Effector memory CD4-positive, alpha-beta T cell (primary cell): Measurements from ENCODE around the gene PRUNE2.
"Not testable (repeated sequence)": the region's sequence is repeated elsewhere in the genome, so short reads cannot be mapped to it uniquely, and the experiment has no call there.

Experiments
- DNase-seq, 3 donors: peaks; one replicate each; pipeline ENCODE4 v3.0.0-alpha.2; 2020
- H3K27ac ChIP-seq: 2 replicates; pipeline ENCODE4 v1.7.0; 2013; ENCODE audit warnings: mild to moderate bottlenecking, low read length, moderate library complexity; ENCODE audit not compliant: insufficient read depth, poor library complexity, severe bottlenecking
- H3K27me3 ChIP-seq: replicated peaks from 2 replicates; pipeline ENCODE4 v1.7.0; 2013; ENCODE audit warnings: mild to moderate bottlenecking, low read length; ENCODE audit not compliant: insufficient read depth, control insufficient read depth, poor library complexity, severe bottlenecking
- H3K36me3 ChIP-seq: 2 replicates; pipeline ENCODE4 v1.7.0; 2013; ENCODE audit warnings: mild to moderate bottlenecking, low read length, moderate library complexity; ENCODE audit not compliant: control insufficient read depth, insufficient read depth
- H3K4me1 ChIP-seq: 2 replicates; pipeline ENCODE4 v1.7.0; 2013; ENCODE audit warnings: low read length, mild to moderate bottlenecking; ENCODE audit not compliant: control insufficient read depth, insufficient read depth, poor library complexity, severe bottlenecking
- H3K4me3 ChIP-seq: 2 replicates; pipeline ENCODE4 v1.7.0; 2013; ENCODE audit warnings: low read length, low read depth, mild to moderate bottlenecking; ENCODE audit not compliant: insufficient read depth, poor library complexity, severe bottlenecking
- H3K9me3 ChIP-seq: 2 replicates; pipeline ENCODE4 v1.7.0; 2013; ENCODE audit warnings: mild to moderate bottlenecking, low read length, moderate library complexity; ENCODE audit not compliant: control insufficient read depth

The PRUNE2 gene

GRCh38 chr9:76876098-76876497, 29.8 kb downstream of the PRUNE2 start:
- no peaks in the 10 kb centered on the region for H3K36me3 ChIP-seq

GRCh38 chr9:76873821-76874220, 32.1 kb downstream of the PRUNE2 start:
- Histone ChIP-seq H3K9me3 (no peaks in the 10 kb centered on the region), H3K27me3 (no peaks in the 10 kb centered on the region), H3K27ac (no peak overlapping the region), H3K4me1 (no peaks in the 10 kb centered on the region), H3K36me3 (no peaks in the 10 kb centered on the region), H3K4me3 (no peak overlapping the region)
- DNase-seq = no peak

More at GRCh38 chr9:76876098-76876497, 29.8 kb downstream of the PRUNE2 start:
- no peaks in the 10 kb centered on the region for H3K27me3 ChIP-seq
- H3K9me3 ChIP-seq = no peaks in the 10 kb centered on the region
- H3K27ac ChIP-seq = no peak overlapping the region
- no peaks in the 10 kb centered on the region for H3K4me1 ChIP-seq
- H3K4me3 ChIP-seq = no peak overlapping the region
- no peak for DNase-seq

DNA sequence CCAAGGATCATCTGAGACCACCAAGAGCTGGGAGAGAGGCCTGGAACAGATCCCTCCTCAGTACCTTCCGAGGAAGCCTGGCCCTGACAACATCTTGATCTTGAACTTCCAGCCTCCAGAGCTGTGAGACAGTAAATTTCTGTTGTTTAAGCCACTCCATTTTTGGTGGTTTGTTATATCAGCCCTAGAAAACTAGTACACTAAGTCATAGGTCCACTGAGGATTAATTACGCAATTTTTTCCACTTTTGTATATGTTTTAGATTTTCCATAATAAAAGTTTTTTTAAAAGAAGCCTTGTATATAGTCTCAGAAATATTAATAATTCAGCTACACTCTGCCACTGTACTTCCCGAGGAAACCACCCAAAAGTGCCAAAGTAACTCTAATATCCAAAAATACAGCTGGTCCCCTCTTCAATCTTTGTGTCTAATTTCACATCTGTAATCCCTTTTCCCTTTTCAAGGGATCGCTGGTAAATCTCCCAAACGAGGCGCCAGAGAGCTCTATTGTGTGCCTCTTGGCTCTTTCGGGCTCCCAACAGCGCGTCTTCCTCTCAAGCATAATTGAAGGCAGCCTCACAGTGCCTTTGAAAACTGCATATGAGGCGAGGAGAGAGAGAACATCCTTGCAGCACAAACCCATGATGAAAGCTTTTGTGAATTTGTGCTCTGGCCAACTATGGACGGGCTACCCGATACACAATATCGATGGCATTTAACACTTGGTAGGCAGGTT, 32.7 kb downstream of the PRUNE2 start:
- DNase-seq = no peak
- no peak overlapping the region for H3K27ac ChIP-seq
- H3K27me3 ChIP-seq = no peaks in the 10 kb centered on the region
- no peaks in the 10 kb centered on the region for H3K36me3 ChIP-seq
- H3K4me3 ChIP-seq = no peak overlapping the region
- H3K4me1 ChIP-seq = no peaks in the 10 kb centered on the region
- H3K9me3 ChIP-seq = no peaks in the 10 kb centered on the region

DNA sequence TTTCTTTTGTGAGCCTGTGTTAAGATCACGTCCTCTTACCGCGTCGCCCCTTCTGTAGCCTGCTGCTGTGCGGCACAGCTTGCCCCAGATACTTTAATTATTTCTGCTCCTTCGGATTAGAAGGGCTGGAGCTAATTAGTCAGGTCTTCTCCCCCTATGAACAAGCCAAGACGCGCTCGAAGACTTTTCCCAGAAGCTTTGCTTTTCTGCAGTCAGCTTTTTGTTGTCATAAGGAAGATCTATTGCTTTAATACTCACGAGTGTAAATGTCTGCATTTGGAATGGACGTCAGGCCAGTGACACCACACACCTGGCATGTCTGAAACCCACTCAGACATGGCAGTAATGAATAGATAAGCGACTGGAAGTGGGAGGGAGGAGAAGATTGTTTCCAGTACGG, 37.0 kb downstream of the PRUNE2 start:
- no peak overlapping the region for H3K27ac ChIP-seq
- no peaks in the 10 kb centered on the region for H3K27me3 ChIP-seq
- H3K9me3 ChIP-seq = no peaks in the 10 kb centered on the region
- DNase-seq = no peak
- H3K4me3 ChIP-seq = no peak overlapping the region
- no peaks in the 10 kb centered on the region for H3K4me1 ChIP-seq
- no peaks in the 10 kb centered on the region for H3K36me3 ChIP-seq

GRCh38 chr9:76866689-76867088, 39.2 kb downstream of the PRUNE2 start:
- no peaks in the 10 kb centered on the region for H3K9me3 ChIP-seq
- H3K4me3 ChIP-seq = no peak overlapping the region
- H3K4me1 ChIP-seq = no peaks in the 10 kb centered on the region
- no peak overlapping the region for H3K27ac ChIP-seq
- H3K27me3 ChIP-seq = no peaks in the 10 kb centered on the region
- no peaks in the 10 kb centered on the region for H3K36me3 ChIP-seq
- DNase-seq = no peak

- no peaks in the 10 kb centered on the region for H3K36me3 ChIP-seq
- no peak overlapping the region for H3K27ac ChIP-seq
- no peaks in the 10 kb centered on the region for H3K4me1 ChIP-seq
- DNase-seq = no peak
- no peaks in the 10 kb centered on the region for H3K9me3 ChIP-seq
- H3K4me3 ChIP-seq = no peak overlapping the region
- H3K27me3 ChIP-seq = no peaks in the 10 kb centered on the region
Observed at GRCh38 chr9:76863832-76864231, 42.1 kb downstream of the PRUNE2 start.

DNA sequence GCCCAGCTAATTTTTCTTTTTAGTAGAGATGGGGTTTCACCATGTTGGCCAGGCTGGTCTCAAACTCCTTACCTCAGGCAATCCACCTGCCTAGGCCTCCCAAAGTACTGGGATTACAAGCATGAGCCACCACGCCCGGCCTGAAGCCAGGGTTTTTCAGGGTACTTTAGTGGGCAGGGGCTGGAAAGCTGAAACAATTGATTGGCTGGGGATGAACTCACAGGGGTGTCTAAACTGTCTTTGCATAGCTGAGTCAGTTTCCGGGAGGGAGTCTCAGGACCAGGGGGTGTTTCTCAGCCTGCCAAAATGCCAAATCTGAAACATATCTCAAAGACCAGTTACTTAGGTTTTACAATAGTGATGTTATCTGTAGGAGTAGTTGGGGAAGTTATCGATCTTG, 46.1 kb downstream of the PRUNE2 start:
- Histone ChIP-seq H3K4me1 (no peaks in the 10 kb centered on the region), H3K27me3 (no peaks in the 10 kb centered on the region), H3K27ac (no peak overlapping the region), H3K9me3 (no peaks in the 10 kb centered on the region), H3K4me3 (no peak overlapping the region), H3K36me3 (no peaks in the 10 kb centered on the region)
- DNase-seq = no peak

GRCh38 chr9:76858248-76858647, 47.7 kb downstream of the PRUNE2 start:
- not testable (repeated sequence) for H3K9me3 ChIP-seq, H3K27ac ChIP-seq, H3K4me1 ChIP-seq, H3K36me3 ChIP-seq, H3K4me3 ChIP-seq, DNase-seq, H3K27me3 ChIP-seq

GRCh38 chr9:76856016-76856415, 49.9 kb downstream of the PRUNE2 start:
- Histone ChIP-seq H3K9me3 (no peaks in the 10 kb centered on the region), H3K36me3 (no peaks in the 10 kb centered on the region), H3K27ac (no peak overlapping the region), H3K27me3 (no peaks in the 10 kb centered on the region), H3K4me3 (no peak overlapping the region), H3K4me1 (no peaks in the 10 kb centered on the region)
- no peak for DNase-seq

DNA sequence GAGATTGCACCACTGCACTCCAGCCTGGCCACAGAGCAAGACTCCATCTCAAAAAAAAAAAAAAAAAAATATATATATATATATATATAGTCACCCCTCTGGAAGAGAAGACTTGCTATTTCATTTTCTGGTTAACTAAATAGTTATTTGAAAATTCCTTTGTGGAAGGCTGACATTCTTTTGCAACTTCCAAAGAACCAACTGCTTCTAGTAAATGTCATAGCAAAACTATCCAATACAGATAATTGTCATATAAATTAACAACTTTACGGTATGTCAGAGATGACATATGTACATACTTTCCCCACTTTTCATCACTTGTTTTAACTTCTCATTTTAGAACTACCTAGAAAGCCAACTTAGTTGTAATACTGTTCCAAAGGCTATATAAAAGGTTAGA, 50.9 kb downstream of the PRUNE2 start:
- H3K27me3 ChIP-seq = no peaks in the 10 kb centered on the region
- DNase-seq = no peak
- no peak overlapping the region for H3K27ac ChIP-seq
- no peak overlapping the region for H3K4me3 ChIP-seq
- no peaks in the 10 kb centered on the region for H3K9me3 ChIP-seq
- no peaks in the 10 kb centered on the region for H3K4me1 ChIP-seq
- H3K36me3 ChIP-seq = no peaks in the 10 kb centered on the region
